Adrenal gland (tissue), 5 donors: Measurements from ENCODE around the gene THRB.

ENCODE experiments used
- POLR2A ChIP-seq, 2 donors: fragments of 450-650 bp; IDR thresholded peaks; one replicate each; pipeline ENCODE4 v1.6.1; 2017; ENCODE audit warnings: antibody characterized with exemption in 2 of 2, mild to moderate bottlenecking in 2 of 2, moderate library complexity in 1 of 2
- TF ChIP-seq, protein P1 (sequence below), 6 experiments: fragments of 450-650 bp in 4 of 6; fragments of 200-600 bp in 2 of 6; sonication (generic) in 1 of 6; IDR thresholded peaks; 1 replicate in 5 of 6; 2 replicates in 1 of 6; pipeline versions ENCODE4 v1.5.1 to v1.8.0; 2016 to 2021; ENCODE audit warnings: antibody characterized with exemption in 6 of 6, mild to moderate bottlenecking in 2 of 6, moderate library complexity in 1 of 6
- donor health status: DM: no; HTN: no; CAD: no.

DNA sequence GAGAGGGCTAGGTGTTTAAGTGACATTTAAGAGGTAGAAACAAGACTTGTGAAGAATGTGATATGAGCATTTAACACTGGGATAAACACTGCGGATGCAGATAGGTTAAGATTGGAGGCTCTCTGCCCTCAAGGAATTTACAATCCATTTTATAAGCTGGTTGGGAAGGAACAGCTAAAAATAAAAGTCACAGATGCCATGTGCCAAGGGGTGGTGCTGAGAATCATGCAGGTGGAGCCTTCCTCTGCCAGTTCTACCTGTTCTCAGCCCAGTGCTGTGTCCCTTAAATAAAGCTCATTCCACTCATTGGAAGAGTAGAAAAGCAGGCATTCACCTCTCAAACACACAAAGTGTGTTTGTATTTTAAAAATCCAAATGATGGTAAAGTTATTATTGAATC lies 261.9 kb downstream of the THRB start:
- TF ChIP-seq, protein P1, sequence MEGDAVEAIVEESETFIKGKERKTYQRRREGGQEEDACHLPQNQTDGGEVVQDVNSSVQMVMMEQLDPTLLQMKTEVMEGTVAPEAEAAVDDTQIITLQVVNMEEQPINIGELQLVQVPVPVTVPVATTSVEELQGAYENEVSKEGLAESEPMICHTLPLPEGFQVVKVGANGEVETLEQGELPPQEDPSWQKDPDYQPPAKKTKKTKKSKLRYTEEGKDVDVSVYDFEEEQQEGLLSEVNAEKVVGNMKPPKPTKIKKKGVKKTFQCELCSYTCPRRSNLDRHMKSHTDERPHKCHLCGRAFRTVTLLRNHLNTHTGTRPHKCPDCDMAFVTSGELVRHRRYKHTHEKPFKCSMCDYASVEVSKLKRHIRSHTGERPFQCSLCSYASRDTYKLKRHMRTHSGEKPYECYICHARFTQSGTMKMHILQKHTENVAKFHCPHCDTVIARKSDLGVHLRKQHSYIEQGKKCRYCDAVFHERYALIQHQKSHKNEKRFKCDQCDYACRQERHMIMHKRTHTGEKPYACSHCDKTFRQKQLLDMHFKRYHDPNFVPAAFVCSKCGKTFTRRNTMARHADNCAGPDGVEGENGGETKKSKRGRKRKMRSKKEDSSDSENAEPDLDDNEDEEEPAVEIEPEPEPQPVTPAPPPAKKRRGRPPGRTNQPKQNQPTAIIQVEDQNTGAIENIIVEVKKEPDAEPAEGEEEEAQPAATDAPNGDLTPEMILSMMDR (IDR thresholded peaks at IDR 0.05), result no peak
- TF ChIP-seq POLR2A (IDR thresholded peaks at IDR 0.05), result no peak
